ENCODE results near the gene GPR137B.

- TF ChIP-seq CTCF (IDR thresholded peaks at IDR 0.05; ENCODE audit: low read depth, low read length, poor library complexity, severe bottlenecking) (no peak), EZH2phosphoT487 (IDR thresholded peaks at IDR 0.05; ENCODE audit: borderline replicate concordance, low read length) (no peak)
Observed at GRCh38 chr1:236179634-236180033, 37.3 kb downstream of the GPR137B start.
